ENCODE measurements around the gene TGOLN2.
"Not testable (repeated sequence)": the region's sequence is repeated elsewhere in the genome, so short reads cannot be mapped to it uniquely, and the experiment has no call there.

TGOLN2 gene

GRCh38 chr2:85334928-85335327 lies 7.1 kb upstream of the TGOLN2 start:
- DNase-seq: no peak

- DNase-seq: not testable (repeated sequence)
Measured at GRCh38 chr2:85333877-85334276, 6.1 kb upstream of the TGOLN2 start.

- DNase-seq: no peak
Measured at GRCh38 chr2:85330839-85331636, 3.2 kb upstream of the TGOLN2 start.

GRCh38 chr2:85329701-85330100 lies 1.9 kb upstream of the TGOLN2 start:
- DNase-seq: not testable (repeated sequence)

GRCh38 chr2:85329181-85329651 lies 1.4 kb upstream of the TGOLN2 start:
- no peak for DNase-seq

- peak; percentile 68 for DNase-seq
Measured at GRCh38 chr2:85327160-85327821, 498 bp downstream of the TGOLN2 start.

- DNase-seq: peak; percentile 44
Measured at GRCh38 chr2:85326406-85327159, 1.2 kb downstream of the TGOLN2 start.

GRCh38 chr2:85325466-85325811 lies 2.4 kb downstream of the TGOLN2 start:
- DNase-seq: peak; percentile 5

GRCh38 chr2:85324639-85325465 lies 2.9 kb downstream of the TGOLN2 start:
- DNase-seq: peak; percentile 20

GRCh38 chr2:85323988-85324367 lies 3.8 kb downstream of the TGOLN2 start:
- DNase-seq: peak; percentile 14

GRCh38 chr2:85323351-85323987 lies 4.3 kb downstream of the TGOLN2 start:
- peak; percentile 13 for DNase-seq

- no peak for DNase-seq
Measured at GRCh38 chr2:85319796-85320195, 8.0 kb downstream of the TGOLN2 start.

GRCh38 chr2:85318222-85319074 lies 9.3 kb downstream of the TGOLN2 start:
- DNase-seq: no peak

- not testable (repeated sequence) for DNase-seq
Measured at GRCh38 chr2:85315921-85316320, 11.9 kb downstream of the TGOLN2 start.

GRCh38 chr2:85314884-85315242 lies 12.9 kb downstream of the TGOLN2 start:
- DNase-seq: no peak

- no peak for DNase-seq
Measured at GRCh38 chr2:85312404-85312803, 15.4 kb downstream of the TGOLN2 start.

- no peak for DNase-seq
Measured at GRCh38 chr2:85310330-85310729, 17.5 kb downstream of the TGOLN2 start.

- no peak for DNase-seq
Measured at GRCh38 chr2:85309699-85310321, 18.0 kb downstream of the TGOLN2 start.

- DNase-seq: no peak
Measured at GRCh38 chr2:85308896-85309555, 18.8 kb downstream of the TGOLN2 start.

GRCh38 chr2:85308201-85308600 lies 19.6 kb downstream of the TGOLN2 start:
- no peak for DNase-seq
